HCT116 (cell line): ENCODE data around the gene SPOCK3. TPM values are rescaled to one million over a fixed set of nuclear protein-coding genes. Genes with fewer than 3 reads are reported as not detected.

Experiments
- ATAC-seq: fragments of 200-7000 bp; cut with Tn5 transposase; 2 replicates; pipeline ENCODE4 v1.9.1; 2020; ENCODE audit warnings: mild to moderate bottlenecking, moderate library complexity
- BruUV-seq: library from RNA; stranded (reverse); fragments of 400-500 nt; replicated peaks from 2 replicates; lab custom pipeline; 2021; lab: Mats Ljungman, UMichigan
- CTCF ChIA-PET: fragments of 300-600 bp; sonication (Branson Sonifier 250); formaldehyde crosslinking; loops from one replicate; lab custom pipeline; 2021; ENCODE audit warnings: antibody characterized with exemption; lab: Charles Lee
- POLR2A ChIA-PET: fragments of 300-600, 350-600 bp; sonication (Branson Sonifier 250); formaldehyde crosslinking; loops from one replicate; lab custom pipeline; 2021; ENCODE audit warnings: antibody characterized with exemption; lab: Charles Lee
- RAD21 ChIA-PET, 2 experiments: fragments of 300-600 bp; sonication (Branson Sonifier 250); formaldehyde crosslinking; loops; one replicate each; lab custom pipeline; 2023; ENCODE audit warnings: low total read pairs in 2 of 2; ENCODE audit not compliant: uncharacterized antibody in 2 of 2, unreplicated experiment in 2 of 2, low non-redundant PET in 1 of 2; lab: Charles Lee
- DNase-seq: peaks from one replicate; pipeline ENCODE4 v3.0.0-alpha.2; 2010; ENCODE audit warnings: low read depth, low spot score
- H2AFZ ChIP-seq: fragments of 200-600 bp; shearing (Covaris generic), sonication (generic); 2 replicates; pipeline ENCODE4 v1.6.1; 2017; ENCODE audit warnings: low read depth, mixed run types, mixed read lengths, antibody characterized with exemption, low read length; ENCODE audit not compliant: poor library complexity, severe bottlenecking
- H3K27ac ChIP-seq: 2 replicates; pipeline ENCODE4 v1.5.1; 2012; ENCODE audit warnings: low read depth, low read length
- H3K27me3 ChIP-seq: fragments of 200-600 bp; sonication (generic); 2 replicates; pipeline ENCODE4 v1.6.1; 2016; ENCODE audit warnings: mixed run types, low read length, mixed read lengths; ENCODE audit not compliant: insufficient read depth
- H3K36me3 ChIP-seq, 2 experiments: fragments of 200-500 bp in 1 of 2; fragments of 200-600 bp in 1 of 2; sonication (Bioruptor generic) in 1 of 2; sonication (generic) in 1 of 2; 2 replicates each; pipeline versions ENCODE4 v1.5.1 to v1.6.1; 2014 to 2016; ENCODE audit warnings: low read length in 2 of 2, inconsistent platforms in 1 of 2, mixed read lengths in 1 of 2, mixed run types in 1 of 2; ENCODE audit not compliant: insufficient read depth in 2 of 2, control insufficient read depth in 1 of 2
- H3K4me1 ChIP-seq, 2 experiments: fragments of 200-600 bp in 1 of 2; sonication (generic) in 1 of 2; 2 replicates each; pipeline versions ENCODE4 v1.5.1 to v1.6.1; 2012 to 2017; ENCODE audit warnings: low read length in 2 of 2, inconsistent platforms in 1 of 2, mild to moderate bottlenecking in 1 of 2, mixed read lengths in 1 of 2, mixed run types in 1 of 2, moderate library complexity in 1 of 2; ENCODE audit not compliant: insufficient read depth in 2 of 2, control insufficient read depth in 1 of 2
- H3K4me2 ChIP-seq: fragments of 200-600 bp; sonication (generic); 2 replicates; pipeline ENCODE4 v1.6.1; 2017; ENCODE audit warnings: mixed run types, low read length, mixed read lengths
- H3K4me3 ChIP-seq, 2 experiments: fragments of 200-600 bp in 1 of 2; sonication (generic) in 1 of 2; replicated peaks in 1 of 2; 2 replicates each; pipeline ENCODE4 v1.5.1; 2011 to 2016; ENCODE audit warnings: low read length in 2 of 2, control low read depth in 1 of 2, low read depth in 1 of 2, mild to moderate bottlenecking in 1 of 2, mixed read lengths in 1 of 2, mixed run types in 1 of 2
- H3K79me2 ChIP-seq: fragments of 200-600 bp; sonication (generic); 2 replicates; pipeline ENCODE4 v1.6.1; 2017; ENCODE audit warnings: mild to moderate bottlenecking, mixed run types, low read length, moderate library complexity, mixed read lengths; ENCODE audit not compliant: insufficient read depth
- H3K9ac ChIP-seq: fragments of 200-600 bp; sonication (generic); 2 replicates; pipeline ENCODE4 v1.6.1; 2016; ENCODE audit warnings: low read length, mixed read lengths
- H3K9me2 ChIP-seq: fragments of 200-600 bp; sonication (generic), shearing (Covaris generic); 2 replicates; pipeline ENCODE4 v1.6.1; 2017; ENCODE audit warnings: mixed run types, mild to moderate bottlenecking, moderate library complexity; ENCODE audit not compliant: insufficient read depth
- H3K9me3 ChIP-seq, 2 experiments: fragments of 200-500 bp in 1 of 2; fragments of 200-600 bp in 1 of 2; sonication (Bioruptor generic) in 1 of 2; sonication (generic) in 1 of 2; 2 replicates each; pipeline ENCODE4 v1.6.1; 2014 to 2017; ENCODE audit warnings: low read length in 2 of 2, mixed read lengths in 2 of 2, inconsistent platforms in 1 of 2, low read depth in 1 of 2, mild to moderate bottlenecking in 1 of 2, mixed run types in 1 of 2, moderate library complexity in 1 of 2; ENCODE audit not compliant: control insufficient read depth in 1 of 2, insufficient read depth in 1 of 2
- H4K20me1 ChIP-seq: fragments of 200-600 bp; sonication (generic), shearing (Covaris generic); 2 replicates; pipeline ENCODE4 v1.6.1; 2017; ENCODE audit warnings: mixed run types, mild to moderate bottlenecking, moderate library complexity; ENCODE audit not compliant: insufficient read depth
- ATF3 ChIP-seq: IDR thresholded peaks from 2 replicates; pipeline ENCODE4 v1.6.1; 2012
- CEBPB ChIP-seq: IDR thresholded peaks from 2 replicates; pipeline ENCODE4 v1.6.1; 2012; ENCODE audit warnings: low read depth
- CTCF ChIP-seq, 3 experiments: fragments of 200-600 bp in 1 of 3; sonication (generic) in 1 of 3; IDR thresholded peaks in 2 of 3; conservative IDR thresholded peaks in 1 of 3; 2 replicates each; pipeline ENCODE4 v1.5.1; 2012 to 2017; ENCODE audit warnings: low read depth in 2 of 3, low read length in 2 of 3, antibody characterized with exemption in 1 of 3, borderline replicate concordance in 1 of 3, control low read depth in 1 of 3, mild to moderate bottlenecking in 1 of 3, mixed read lengths in 1 of 3, mixed run types in 1 of 3, moderate library complexity in 1 of 3; ENCODE audit not compliant: insufficient read depth in 1 of 3
- EGR1 ChIP-seq: IDR thresholded peaks from 2 replicates; pipeline ENCODE4 v1.6.1; 2012; ENCODE audit warnings: low read depth
- MAX ChIP-seq: IDR thresholded peaks from 2 replicates; pipeline ENCODE4 v1.6.1; 2012
- POLR2A ChIP-seq: IDR thresholded peaks from 2 replicates; pipeline ENCODE4 v1.7.0; 2011; ENCODE audit warnings: borderline replicate concordance; ENCODE audit not compliant: insufficient read depth, insufficient read length; ENCODE audit errors: extremely low read depth
- SRF ChIP-seq: IDR thresholded peaks from 2 replicates; pipeline ENCODE4 v1.6.1; 2012; ENCODE audit warnings: low read depth
- ZNF274 ChIP-seq: fragments of 200-500 bp; sonication (Bioruptor generic); IDR thresholded peaks from 2 replicates; pipeline ENCODE4 v1.6.1; 2014; ENCODE audit warnings: mild to moderate bottlenecking, low read depth, low read length, inconsistent platforms
- intact Hi-C: fragments of 100-400 bp; cut with micrococcal nuclease; formaldehyde crosslinking; loops from 2 replicates; pipeline ENCODE4 v1.10.0; 2022
- total RNA-seq: library from RNA; stranded (reverse); gene quantifications from one replicate; pipeline ENCODE4 v1.2.1, GENCODE V29; 2021; ENCODE audit not compliant: unreplicated experiment

Gene SPOCK3
- total RNA-seq, 1 experiment from 2014 or later: 1.7 TPM

GRCh38 chr4:166737430-166737829, 496.9 kb downstream of the SPOCK3 start:
- ATAC-seq: no peak
- no TSS peak for BruUV-seq
- H3K4me1 ChIP-seq: no peaks in the 10 kb centered on the region
- H3K4me3 ChIP-seq: no peak overlapping the region
- intact Hi-C loops: no loop called here
- POLR2A ChIA-PET: no interaction called here
- CTCF ChIA-PET: no interaction called here
- no peaks in the 10 kb centered on the region for H3K79me2 ChIP-seq
- no peak overlapping the region for H3K27ac ChIP-seq
- H4K20me1 ChIP-seq: no peaks in the 10 kb centered on the region
- H3K9ac ChIP-seq: no peak overlapping the region
- RAD21 ChIA-PET: no interaction called here
- H3K4me2 ChIP-seq: no peak overlapping the region
- H3K9me3 ChIP-seq: no peaks in the 10 kb centered on the region
- H3K36me3 ChIP-seq: no peaks in the 10 kb centered on the region
- H3K27me3 ChIP-seq: no peaks in the 10 kb centered on the region
- H3K9me2 ChIP-seq: no peaks in the 10 kb centered on the region
- TF ChIP-seq CTCF (IDR thresholded peaks at IDR 0.05 in 2 of 3, conservative IDR thresholded peaks at IDR 0.05 in 1 of 3; ENCODE audit: borderline replicate concordance in 1 of 3, insufficient read depth in 1 of 3, low read depth in 2 of 3, low read length in 2 of 3): no peak
- no peak for TF ChIP-seq MAX
- TF ChIP-seq EGR1: no peak
- no peak for TF ChIP-seq ZNF274
- no peak for TF ChIP-seq CEBPB
- no peak for TF ChIP-seq ATF3
- no peak for TF ChIP-seq POLR2A
- TF ChIP-seq SRF: no peak
- no peak for DNase-seq
- H2AFZ ChIP-seq: no peak overlapping the region

- no TSS peak for BruUV-seq
- intact Hi-C loops: no loop called here
- Histone ChIP-seq H3K9ac (no peak overlapping the region), H2AFZ (no peak overlapping the region), H3K4me3 (no peak overlapping the region), H3K27me3 (no peaks in the 10 kb centered on the region), H3K27ac (no peak overlapping the region), H4K20me1 (no peaks in the 10 kb centered on the region), H3K4me1 (no peaks in the 10 kb centered on the region), H3K9me3 (no peaks in the 10 kb centered on the region), H3K79me2 (no peaks in the 10 kb centered on the region), H3K9me2 (no peaks in the 10 kb centered on the region), H3K36me3 (no peaks in the 10 kb centered on the region), H3K4me2 (no peak overlapping the region)
- ATAC-seq (no peak), DNase-seq (no peak)
- RAD21 ChIA-PET: no interaction called here
- TF ChIP-seq POLR2A: no peak
- CTCF ChIA-PET: no interaction called here
- POLR2A ChIA-PET: no interaction called here
Measured at GRCh38 chr4:166735553-166735952, 498.7 kb downstream of the SPOCK3 start.
